ENCODE data around the gene FBXO7. TPM values are rescaled to one million over a fixed set of nuclear protein-coding genes. Genes with fewer than 3 reads are reported as not detected.

The FBXO7 gene
- total and polyA plus RNA-seq, 2 of the 4 experiments (the other 2 are of a cell fraction) = 71.5 TPM

GRCh38 chr22:32446321-32446720 is 28.3 kb upstream of the FBXO7 start:
- H3K27me3 ChIP-seq (ENCODE audit: control insufficient read depth, insufficient read depth, low read length) = peaks cover 11% of the 10 kb centered on the region
- CTCF ChIA-PET = no interaction called here
- no peak overlapping the region for H3K23ac ChIP-seq (ENCODE audit: low read depth, low read length)
- BruUV-seq (replicated peaks) = no TSS peak
- in situ Hi-C loops (cut with MboI; ENCODE audit: low sequenced_read_pairs) = no loop called here
- no peak overlapping the region for H3K9ac ChIP-seq (ENCODE audit: low read depth, low read length)
- H4K5ac ChIP-seq (ENCODE audit: low read depth, low read length) = no peak overlapping the region
- no peak overlapping the region for H2BK15ac ChIP-seq (ENCODE audit: low read depth, low read length)
- no peak overlapping the region for H2BK120ac ChIP-seq (ENCODE audit: low read depth, low read length)
- no peak overlapping the region for H2BK20ac ChIP-seq (ENCODE audit: low read depth, low read length)
- H4K91ac ChIP-seq (ENCODE audit: insufficient read depth, low read depth, low read length) = no peak overlapping the region
- no peak overlapping the region for H3K4me3 ChIP-seq (ENCODE audit: insufficient read depth, low read depth, low read length)
- no peak overlapping the region for H2AK5ac ChIP-seq (ENCODE audit: low read depth, low read length)
- H2AFZ ChIP-seq (replicated peaks; ENCODE audit: low read length, poor library complexity) = no peak overlapping the region
- H3K27ac ChIP-seq (ENCODE audit: insufficient read depth, low read length) = no peak overlapping the region
- H2AK9ac ChIP-seq (replicated peaks; ENCODE audit: low read depth, low read length, poor library complexity) = no peak overlapping the region
- H3K4ac ChIP-seq (ENCODE audit: low read depth, low read length) = no peak overlapping the region
- H3K9me1 ChIP-seq (ENCODE audit: insufficient read depth, low read length) = no peaks in the 10 kb centered on the region
- no peaks in the 10 kb centered on the region for H3K79me1 ChIP-seq (ENCODE audit: low read depth in 1 of 2, low read length in 2 of 2)
- intact Hi-C loops (cut with micrococcal nuclease) = no loop called here
- TF ChIP-seq CHD1 (IDR thresholded peaks at IDR 0.05; ENCODE audit: low read depth, low read length) (no peak), FOS (IDR thresholded peaks at IDR 0.05; ENCODE audit: low read depth, low read length) (no peak), SMC3 (IDR thresholded peaks at IDR 0.05; ENCODE audit: low read depth, low read length) (no peak), RCOR1 (IDR thresholded peaks at IDR 0.05; ENCODE audit: insufficient replicate concordance, low read length) (no peak), MAZ (IDR thresholded peaks at IDR 0.05; ENCODE audit: borderline replicate concordance, low read depth, low read length) (no peak), CEBPB (IDR thresholded peaks at IDR 0.05; ENCODE audit: low read depth, low read length) (no peak), BHLHE40 (IDR thresholded peaks at IDR 0.05; ENCODE audit: low read depth, low read length) (no peak)
- no peaks in the 10 kb centered on the region for H3K4me1 ChIP-seq (ENCODE audit: control insufficient read depth, insufficient read depth, low read length)
- no peak overlapping the region for H4K8ac ChIP-seq (ENCODE audit: low read depth in 2 of 2, low read length in 2 of 2)
- H3K18ac ChIP-seq (ENCODE audit: low read depth, low read length) = no peak overlapping the region
- H3K9me3 ChIP-seq (ENCODE audit: control insufficient read depth, insufficient read depth, low read length) = no peaks in the 10 kb centered on the region
- no peak overlapping the region for H3K56ac ChIP-seq (ENCODE audit: extremely low read depth, insufficient read depth, low read length)
- H4K20me1 ChIP-seq (ENCODE audit: insufficient read depth, low read length) = no peaks in the 10 kb centered on the region
- no peak for ATAC-seq (ENCODE audit: low read depth)
- H2BK5ac ChIP-seq (ENCODE audit: low read depth, low read length, poor library complexity, severe bottlenecking) = no peak overlapping the region
- no peaks in the 10 kb centered on the region for H3K36me3 ChIP-seq (ENCODE audit: control insufficient read depth, insufficient read depth, low read length)
- POLR2A ChIA-PET (ENCODE audit: unreplicated experiment) = no interaction called here
- H3K14ac ChIP-seq (replicated peaks; ENCODE audit: low read depth, low read length) = no peak overlapping the region
- no peak overlapping the region for H3K4me2 ChIP-seq (ENCODE audit: low read depth, low read length)
- dilution Hi-C loops (cut with HindIII; ENCODE audit: low sequenced_read_pairs, unreplicated experiment) = no loop called here
- WGBS, 2 experiments (ENCODE audit: extremely low coverage in 2 of 2, insufficient read length in 1 of 2) = no CpG with 5 or more reads among the region's 1 CpG
- peak; percentile 4 for DNase-seq
